GM12874 (cell line): ENCODE data around the gene NID1.

Experiments used
- CTCF ChIP-seq: IDR thresholded peaks from 2 replicates; pipeline ENCODE4 v1.5.1; 2011; ENCODE audit warnings: low read depth, mild to moderate bottlenecking, control low read depth, low read length, moderate library complexity; ENCODE audit not compliant: insufficient read depth

Gene NID1

GRCh38 chr1:236100799-236101198, 35.9 kb upstream of the NID1 start:
- TF ChIP-seq CTCF: no peak

- TF ChIP-seq CTCF: no peak
Observed at GRCh38 chr1:236099355-236099974, 34.6 kb upstream of the NID1 start.

GRCh38 chr1:236098267-236098666, 33.4 kb upstream of the NID1 start:
- no peak for TF ChIP-seq CTCF

- TF ChIP-seq CTCF: no peak
Observed at GRCh38 chr1:236095705-236096520, 31.0 kb upstream of the NID1 start.

- TF ChIP-seq CTCF: no peak
Observed at GRCh38 chr1:236092899-236093298, 28.0 kb upstream of the NID1 start.

GRCh38 chr1:236091933-236092318, 27.0 kb upstream of the NID1 start:
- TF ChIP-seq CTCF: no peak

- no peak for TF ChIP-seq CTCF
Observed at GRCh38 chr1:236090741-236091147, 25.9 kb upstream of the NID1 start.
